ENCODE data around the gene PLXNA4.

The PLXNA4 gene

DNA sequence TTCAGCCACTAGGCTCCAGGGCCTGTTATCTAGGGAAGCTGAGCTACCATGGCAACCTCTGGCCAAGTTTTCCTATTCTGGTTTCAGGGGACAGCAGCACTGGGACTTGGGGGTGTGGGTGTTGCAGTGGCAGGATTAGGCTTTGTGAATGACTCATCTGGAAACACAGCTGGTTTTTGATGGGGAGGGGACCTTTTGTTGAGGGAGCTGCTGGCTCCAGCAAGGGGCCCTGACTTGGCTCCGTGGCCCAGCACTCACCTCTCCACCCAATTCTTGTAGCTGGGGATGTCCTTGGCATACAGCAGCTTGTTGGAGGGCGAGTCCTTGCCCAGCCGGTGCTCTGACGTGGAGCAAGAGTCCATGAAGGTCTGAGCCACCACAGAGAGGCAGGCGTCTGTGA is 435.9 kb downstream of the PLXNA4 start:
- DNase-seq (ENCODE audit: low read depth), result no peak

GRCh38 chr7:132138817-132139216 is 437.5 kb downstream of the PLXNA4 start:
- DNase-seq (ENCODE audit: low read depth), result no peak

DNA sequence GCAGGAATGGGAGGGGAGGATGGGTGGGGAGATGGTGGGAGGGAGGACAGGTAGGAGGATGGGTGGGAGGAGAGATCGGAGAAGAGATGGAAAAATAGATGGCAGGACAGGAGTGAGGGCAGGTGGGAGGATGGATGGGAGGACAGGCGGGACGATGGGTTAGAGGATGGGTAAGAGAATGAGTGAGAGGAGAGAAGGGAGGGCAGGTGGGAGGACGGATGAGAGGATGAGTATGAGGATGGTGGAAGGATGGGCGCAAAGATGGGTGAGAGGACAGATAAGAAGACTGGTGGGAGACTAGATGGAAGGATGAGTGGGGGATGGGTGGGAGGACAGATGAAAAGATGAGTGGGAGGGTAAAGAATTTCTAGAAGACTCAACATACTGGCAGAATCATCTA is 438.6 kb downstream of the PLXNA4 start:
- no peak for DNase-seq (ENCODE audit: low read depth)

GRCh38 chr7:132135746-132136385 is 440.4 kb downstream of the PLXNA4 start:
- DNase-seq (ENCODE audit: low read depth), result no peak

DNA sequence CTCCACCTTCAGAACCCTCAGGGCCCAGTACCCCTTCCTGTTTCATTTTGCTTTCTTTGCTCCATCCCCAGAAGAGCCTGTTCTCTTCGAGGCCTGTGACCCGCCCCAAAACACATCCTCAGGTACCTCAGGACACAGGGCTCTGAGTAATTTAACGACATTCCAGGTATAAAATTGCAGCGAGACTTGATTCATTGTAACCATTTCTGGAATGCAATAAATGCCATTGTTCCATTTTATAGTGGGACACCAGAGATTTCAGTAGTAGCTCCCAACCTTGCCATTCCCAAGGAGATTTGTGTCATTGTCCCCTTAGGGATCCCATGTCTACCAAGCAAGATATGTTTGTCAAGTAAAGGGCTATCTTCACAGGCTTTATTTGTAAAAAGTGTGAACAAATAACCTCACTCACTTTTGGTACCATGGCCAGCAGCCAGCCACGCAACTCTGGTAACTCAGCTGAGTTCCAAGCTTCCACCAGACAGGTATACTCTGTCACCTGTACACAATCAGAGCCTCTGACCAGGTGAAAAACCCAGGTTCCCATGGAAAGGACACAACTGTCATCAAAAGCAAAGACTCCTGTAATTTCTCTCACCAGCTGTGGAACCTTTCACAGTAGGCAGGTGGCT is 441.3 kb downstream of the PLXNA4 start:
- DNase-seq (ENCODE audit: low read depth), result no peak

DNA sequence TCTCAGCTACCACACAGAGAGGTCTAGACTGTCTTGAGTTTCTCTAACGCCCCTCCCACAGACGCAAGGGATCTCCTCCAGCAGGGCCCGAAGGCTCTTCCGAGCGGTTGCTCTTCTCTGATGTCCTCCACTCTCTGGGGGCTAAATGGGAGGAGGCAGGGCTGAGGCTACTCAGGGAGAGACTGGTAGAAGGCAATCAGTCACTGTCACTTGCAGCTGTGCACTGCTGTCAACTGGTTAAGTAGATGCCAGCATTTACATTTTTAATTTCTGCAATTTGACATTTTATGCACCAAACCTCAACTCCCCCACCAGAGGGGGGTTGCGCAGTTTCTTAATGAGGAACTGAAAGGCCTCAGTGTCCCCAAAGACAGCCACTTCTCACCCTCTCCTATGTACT is 442.8 kb downstream of the PLXNA4 start:
- DNase-seq (ENCODE audit: low read depth), result no peak

DNA sequence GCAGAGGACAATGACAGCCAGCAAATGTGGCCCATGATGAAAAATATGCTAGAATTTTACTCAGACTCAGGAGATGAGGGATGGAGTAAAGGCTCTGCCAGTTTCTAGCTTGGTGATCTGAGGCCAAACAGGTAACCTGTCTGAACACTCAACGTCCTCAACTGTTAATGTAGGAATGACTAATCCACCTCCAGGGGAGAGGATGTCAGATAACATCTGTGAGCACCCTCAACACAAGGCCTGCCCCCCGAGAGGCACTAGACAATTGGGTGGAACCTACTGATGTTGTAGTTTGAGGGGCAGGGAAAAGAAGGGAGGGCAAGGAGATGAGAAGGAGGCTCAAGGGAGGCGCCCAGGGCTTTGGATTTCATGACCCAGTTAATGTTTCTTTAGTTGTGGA is 445.1 kb downstream of the PLXNA4 start:
- DNase-seq (ENCODE audit: low read depth), result no peak

DNA sequence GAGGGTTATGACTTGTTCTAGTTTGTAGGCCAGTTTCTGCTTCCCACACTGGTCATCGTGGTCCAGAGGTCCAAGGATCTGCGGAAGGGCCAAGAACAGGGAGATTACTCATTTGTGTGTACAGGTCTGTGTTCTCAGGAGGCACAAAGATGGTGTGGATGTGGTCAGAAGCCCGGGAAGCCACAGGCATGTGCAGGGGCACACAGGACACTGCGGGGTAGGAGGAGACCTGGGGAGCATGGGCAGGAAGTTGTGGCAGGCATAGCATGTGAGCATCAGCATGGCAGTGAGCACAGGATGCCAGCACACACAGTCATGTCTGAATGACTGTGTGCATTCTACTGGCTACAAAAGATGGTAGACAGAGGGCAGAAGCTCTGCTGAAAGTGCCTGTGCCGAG is 445.8 kb downstream of the PLXNA4 start:
- DNase-seq (ENCODE audit: low read depth), result no peak

- no peak for DNase-seq (ENCODE audit: low read depth)
Measured at GRCh38 chr7:132125872-132126595, 450.2 kb downstream of the PLXNA4 start.

DNA sequence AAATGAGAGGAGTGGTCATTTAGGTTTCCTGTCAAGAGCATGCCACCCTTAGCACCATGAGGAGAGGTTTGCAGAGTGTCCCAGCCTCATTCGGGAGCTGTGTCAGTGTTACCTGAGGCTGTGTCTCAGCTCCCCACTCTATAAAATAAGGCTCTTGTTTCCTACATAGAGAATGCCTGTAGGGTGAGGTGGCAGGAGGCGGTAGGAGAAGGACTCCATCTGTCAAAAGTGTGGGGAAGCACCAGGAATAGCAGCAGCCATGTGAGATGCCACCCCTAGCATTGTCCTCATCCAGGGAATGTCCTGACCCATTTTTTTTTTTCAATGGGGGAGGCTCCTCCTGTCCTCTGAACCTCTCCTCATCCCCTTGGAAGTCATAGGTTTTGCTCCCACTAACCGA is 451.2 kb downstream of the PLXNA4 start:
- no peak for DNase-seq (ENCODE audit: low read depth)

GRCh38 chr7:132124575-132124974 is 451.7 kb downstream of the PLXNA4 start:
- DNase-seq (ENCODE audit: low read depth), result no peak

DNA sequence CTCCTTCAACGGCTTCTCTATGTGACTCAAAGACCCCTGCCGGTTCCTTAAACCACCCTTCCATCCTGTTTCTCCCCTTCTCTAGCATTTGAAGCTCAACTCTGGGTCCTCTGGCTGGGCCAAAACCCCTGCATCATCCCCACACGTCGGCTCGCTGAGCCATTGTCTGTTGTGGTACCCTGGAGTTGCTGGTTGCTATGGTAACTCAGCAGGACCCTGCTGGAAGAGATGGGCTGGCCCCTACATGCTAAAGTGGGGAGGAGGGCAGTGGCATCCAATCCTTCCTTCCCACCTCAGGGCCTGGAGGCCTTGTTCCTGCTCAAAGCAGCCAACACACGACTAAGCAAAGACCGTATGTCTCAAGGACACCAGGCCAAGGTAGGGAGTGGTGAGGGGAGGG is 452.5 kb downstream of the PLXNA4 start:
- DNase-seq (ENCODE audit: low read depth), result no peak

DNA sequence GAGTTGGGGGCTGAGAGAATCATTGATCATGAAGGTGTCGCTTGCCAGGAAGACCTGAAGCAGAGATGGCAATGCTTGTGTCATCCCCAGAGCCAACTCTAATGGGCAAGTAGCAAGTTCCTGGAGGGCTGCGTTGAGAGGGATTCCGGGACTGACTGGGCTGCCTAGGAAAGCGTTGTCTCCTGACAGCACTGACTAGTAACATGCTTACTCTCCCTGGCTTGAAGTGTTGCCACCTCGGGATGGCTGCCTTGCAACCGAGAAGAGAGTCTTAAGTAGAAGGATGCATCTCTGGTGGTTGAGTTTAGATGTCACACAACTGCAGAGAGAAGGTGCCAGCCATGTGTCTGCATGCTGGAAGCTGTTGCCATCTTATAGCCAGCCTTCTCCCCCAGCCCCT is 453.4 kb downstream of the PLXNA4 start:
- no peak for DNase-seq (ENCODE audit: low read depth)

DNA sequence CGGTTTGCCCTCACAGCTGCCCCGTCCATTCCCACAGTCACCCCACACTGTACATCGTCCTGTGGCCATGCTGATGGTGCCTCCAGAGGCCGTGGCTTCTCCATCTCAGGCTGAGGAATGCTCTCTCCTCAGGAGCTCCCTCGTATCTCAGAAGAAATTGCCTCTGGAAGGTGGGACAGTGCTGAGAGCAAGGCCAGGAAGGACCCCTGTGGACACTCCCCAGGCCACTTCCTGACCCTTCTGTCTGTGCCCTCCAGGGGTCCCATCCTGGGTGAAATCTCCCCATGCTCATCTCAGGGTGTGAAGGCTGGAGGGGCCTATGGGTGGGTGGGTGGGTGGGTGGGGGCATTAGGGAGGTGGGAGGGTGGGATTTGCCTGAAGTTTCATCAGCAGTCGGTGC is 454.3 kb downstream of the PLXNA4 start:
- no peak for DNase-seq (ENCODE audit: low read depth)

DNA sequence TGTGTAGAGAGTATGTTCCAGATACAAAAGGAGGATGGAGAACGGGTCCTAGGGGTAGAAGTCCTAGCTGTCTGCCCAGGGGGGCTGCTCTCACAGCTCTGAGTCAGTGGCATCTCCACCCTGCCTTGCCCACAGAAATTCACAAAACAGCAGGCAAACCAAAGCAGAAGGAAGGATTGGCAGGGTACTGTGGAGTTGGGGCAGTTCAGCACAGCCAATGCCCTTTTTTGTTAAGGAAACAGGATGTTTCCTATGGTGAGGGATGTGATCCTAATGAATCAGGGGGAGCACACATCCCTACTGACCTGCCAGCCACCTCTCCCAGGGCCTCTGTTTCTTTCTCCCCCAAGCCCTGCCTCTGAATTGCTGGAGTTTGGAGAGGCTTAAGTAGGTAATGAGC is 457.6 kb downstream of the PLXNA4 start:
- no peak for DNase-seq (ENCODE audit: low read depth)

DNA sequence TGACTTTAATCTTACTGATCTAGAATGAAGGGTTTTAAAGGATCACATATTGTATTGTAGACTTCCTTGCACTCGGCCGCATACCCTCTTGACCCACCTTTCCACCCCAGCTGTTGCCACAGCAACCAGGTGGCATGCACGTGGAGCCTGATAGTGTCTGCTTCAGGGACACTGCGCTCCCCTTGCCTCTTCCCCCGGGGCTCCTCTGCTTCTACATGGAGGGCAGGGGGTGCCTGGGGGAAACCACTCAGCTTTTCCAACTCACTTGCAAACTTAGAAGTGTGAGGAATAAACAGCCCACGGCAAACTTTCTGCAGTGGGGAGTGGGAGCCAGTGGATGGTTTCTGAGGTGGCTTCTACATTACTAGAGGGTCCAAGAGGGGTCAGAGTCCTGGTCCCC is 458.6 kb downstream of the PLXNA4 start:
- no peak for DNase-seq (ENCODE audit: low read depth)

DNA sequence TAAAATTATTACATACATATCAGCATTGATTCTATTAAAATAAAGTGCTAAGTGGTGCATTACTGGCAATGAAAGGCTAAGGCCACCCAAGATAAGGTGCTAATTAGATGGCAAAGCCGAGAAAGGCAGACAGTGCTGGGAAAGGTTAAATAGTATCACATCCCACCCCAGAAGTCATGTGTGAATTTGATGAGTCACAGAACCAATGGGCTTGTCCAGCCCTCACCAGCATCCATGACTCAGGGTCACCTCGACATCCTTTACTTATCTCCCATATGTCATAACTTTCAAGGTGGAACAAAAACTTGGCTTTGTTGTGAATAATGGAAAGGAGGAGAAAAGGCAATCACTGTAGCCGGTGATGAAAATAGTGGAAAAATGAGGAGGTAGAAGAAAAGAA is 459.1 kb downstream of the PLXNA4 start:
- DNase-seq (ENCODE audit: low read depth), result no peak

- no peak for DNase-seq (ENCODE audit: low read depth)
Measured at GRCh38 chr7:132116369-132116768, 459.9 kb downstream of the PLXNA4 start.

DNA sequence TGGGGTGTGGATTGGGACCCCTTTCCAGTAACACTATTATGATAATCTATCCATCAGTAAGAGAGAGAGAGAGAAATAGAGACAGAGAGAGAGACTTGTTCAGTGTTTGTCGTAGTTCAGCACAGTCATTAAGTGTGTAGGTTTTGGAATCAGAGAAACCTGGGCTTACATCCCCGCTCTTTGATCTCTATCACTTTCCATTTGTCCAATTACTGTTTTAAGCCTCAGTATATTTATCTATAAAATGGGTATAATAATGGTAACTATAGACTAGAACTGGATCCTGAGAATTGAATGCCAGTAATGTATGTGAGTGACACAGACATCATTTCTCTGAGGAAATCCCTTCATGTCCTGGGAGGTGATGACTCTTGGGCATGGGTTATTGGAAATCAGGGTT is 460.5 kb downstream of the PLXNA4 start:
- DNase-seq (ENCODE audit: low read depth), result no peak

- DNase-seq (ENCODE audit: low read depth), result no peak
Measured at GRCh38 chr7:132115028-132115427, 461.2 kb downstream of the PLXNA4 start.

DNA sequence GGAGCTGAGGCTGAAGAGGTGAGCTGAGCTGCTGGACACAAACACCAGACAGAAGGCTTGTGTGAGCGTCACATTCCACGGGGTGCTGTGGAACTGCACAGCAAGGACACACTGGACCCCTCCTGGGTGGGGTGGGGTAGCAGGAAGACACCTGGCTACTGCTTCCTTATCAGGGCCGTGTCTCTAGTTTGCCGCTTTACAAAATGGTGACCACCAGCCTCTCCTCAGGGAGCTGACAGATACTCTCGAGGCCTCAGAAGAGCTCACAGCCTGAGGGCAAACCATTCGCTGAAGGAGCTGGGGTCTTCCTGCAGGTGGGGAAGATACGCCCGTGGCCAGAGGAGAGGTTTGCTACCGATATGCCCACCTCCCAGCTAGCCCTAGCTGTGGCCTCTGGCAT is 461.9 kb downstream of the PLXNA4 start:
- no peak for DNase-seq (ENCODE audit: low read depth)

GRCh38 chr7:132113536-132114371 is 462.5 kb downstream of the PLXNA4 start:
- no peak for DNase-seq (ENCODE audit: low read depth)

DNA sequence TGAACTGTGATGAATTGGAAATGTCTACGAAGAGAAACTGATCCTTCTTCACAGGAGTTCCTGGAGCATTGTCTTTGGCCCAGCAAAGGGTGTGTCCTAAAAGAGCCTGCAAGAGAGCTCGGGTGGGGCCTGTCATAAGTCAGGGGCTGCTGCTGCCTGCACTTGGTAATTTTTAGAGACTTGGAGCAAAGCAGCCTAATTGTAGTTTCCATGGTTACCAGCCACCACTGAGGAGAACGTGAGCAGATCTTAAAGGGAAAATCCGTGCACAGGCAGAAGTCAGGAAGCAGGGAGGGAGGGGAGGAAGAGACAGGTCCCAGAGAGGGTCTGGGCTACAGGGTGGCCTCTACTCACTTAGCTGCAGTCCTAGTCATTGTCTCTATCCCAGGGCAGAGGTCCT is 463.6 kb downstream of the PLXNA4 start:
- DNase-seq (ENCODE audit: low read depth), result no peak
